Dedifferentiated amniotic fluid mesenchymal stem cell (primary cell): ENCODE data around the gene P2RX7.
"Not testable (repeated sequence)": the region's sequence is repeated elsewhere in the genome, so short reads cannot be mapped to it uniquely, and the experiment has no call there.

Experiments used
- DNase-seq: peaks from one replicate; pipeline ENCODE4 v3.0.0-alpha.2; 2016; ENCODE audit errors: extremely low spot score

Gene P2RX7

GRCh38 chr12:121170611-121171260 lies 38.1 kb downstream of the P2RX7 start:
- DNase-seq: no peak

GRCh38 chr12:121172145-121172544 lies 39.5 kb downstream of the P2RX7 start:
- DNase-seq: no peak

- DNase-seq: no peak
Measured at GRCh38 chr12:121175383-121176119, 42.9 kb downstream of the P2RX7 start.

GRCh38 chr12:121176826-121177529 lies 44.3 kb downstream of the P2RX7 start:
- DNase-seq: no peak

GRCh38 chr12:121181181-121181580 lies 48.5 kb downstream of the P2RX7 start:
- no peak for DNase-seq

- DNase-seq: no peak
Measured at GRCh38 chr12:121182222-121182893, 49.7 kb downstream of the P2RX7 start.

GRCh38 chr12:121184425-121184824 lies 51.7 kb downstream of the P2RX7 start:
- DNase-seq: no peak

- no peak for DNase-seq
Measured at GRCh38 chr12:121184984-121185889, 52.6 kb downstream of the P2RX7 start.

GRCh38 chr12:121186826-121187225 lies 54.1 kb downstream of the P2RX7 start:
- DNase-seq: no peak

GRCh38 chr12:121187501-121187900 lies 54.8 kb downstream of the P2RX7 start:
- DNase-seq: no peak

- no peak for DNase-seq
Measured at GRCh38 chr12:121188227-121188626, 55.6 kb downstream of the P2RX7 start.

GRCh38 chr12:121189131-121189530 lies 56.5 kb downstream of the P2RX7 start:
- no peak for DNase-seq

- DNase-seq: no peak
Measured at GRCh38 chr12:121189619-121190155, 57.0 kb downstream of the P2RX7 start.

GRCh38 chr12:121190523-121191031 lies 57.9 kb downstream of the P2RX7 start:
- peak; percentile 82 for DNase-seq

GRCh38 chr12:121191151-121191550 lies 58.5 kb downstream of the P2RX7 start:
- no peak for DNase-seq

- DNase-seq: no peak
Measured at GRCh38 chr12:121196902-121197301, 64.2 kb downstream of the P2RX7 start.

GRCh38 chr12:121198949-121199348 lies 66.3 kb downstream of the P2RX7 start:
- DNase-seq: no peak

- not testable (repeated sequence) for DNase-seq
Measured at GRCh38 chr12:121201140-121201539, 68.5 kb downstream of the P2RX7 start.

- no peak for DNase-seq
Measured at GRCh38 chr12:121202407-121203355, 70.0 kb downstream of the P2RX7 start.

- no peak for DNase-seq
Measured at GRCh38 chr12:121203482-121203881, 70.8 kb downstream of the P2RX7 start.
